ENCODE results near the gene CDK5R2.

DNA sequence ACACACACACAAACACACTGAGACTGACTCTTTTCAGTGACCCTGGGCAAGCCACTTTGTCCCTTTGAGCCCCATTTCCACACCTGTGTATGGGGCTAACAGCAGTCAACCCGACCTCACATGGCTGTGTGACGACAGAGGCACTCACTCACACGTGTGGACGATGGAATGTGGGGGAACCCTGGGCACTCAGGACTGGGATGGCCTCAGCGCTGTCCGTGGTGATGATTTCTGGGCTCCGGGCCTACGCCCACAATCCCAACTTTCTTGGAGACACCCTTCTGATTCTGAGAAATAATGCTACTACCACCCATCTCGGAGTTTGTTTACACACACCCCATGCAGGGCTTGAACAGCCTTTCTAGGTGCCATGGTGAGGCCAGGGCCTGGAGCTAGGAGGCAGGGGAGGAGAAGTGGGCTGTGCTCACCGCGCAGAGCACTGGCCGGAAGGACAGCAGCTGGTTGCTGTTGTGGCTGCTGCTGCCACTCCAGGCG, 32.3 kb downstream of the CDK5R2 start:
- TF ChIP-seq, protein P1, sequence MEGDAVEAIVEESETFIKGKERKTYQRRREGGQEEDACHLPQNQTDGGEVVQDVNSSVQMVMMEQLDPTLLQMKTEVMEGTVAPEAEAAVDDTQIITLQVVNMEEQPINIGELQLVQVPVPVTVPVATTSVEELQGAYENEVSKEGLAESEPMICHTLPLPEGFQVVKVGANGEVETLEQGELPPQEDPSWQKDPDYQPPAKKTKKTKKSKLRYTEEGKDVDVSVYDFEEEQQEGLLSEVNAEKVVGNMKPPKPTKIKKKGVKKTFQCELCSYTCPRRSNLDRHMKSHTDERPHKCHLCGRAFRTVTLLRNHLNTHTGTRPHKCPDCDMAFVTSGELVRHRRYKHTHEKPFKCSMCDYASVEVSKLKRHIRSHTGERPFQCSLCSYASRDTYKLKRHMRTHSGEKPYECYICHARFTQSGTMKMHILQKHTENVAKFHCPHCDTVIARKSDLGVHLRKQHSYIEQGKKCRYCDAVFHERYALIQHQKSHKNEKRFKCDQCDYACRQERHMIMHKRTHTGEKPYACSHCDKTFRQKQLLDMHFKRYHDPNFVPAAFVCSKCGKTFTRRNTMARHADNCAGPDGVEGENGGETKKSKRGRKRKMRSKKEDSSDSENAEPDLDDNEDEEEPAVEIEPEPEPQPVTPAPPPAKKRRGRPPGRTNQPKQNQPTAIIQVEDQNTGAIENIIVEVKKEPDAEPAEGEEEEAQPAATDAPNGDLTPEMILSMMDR (IDR thresholded peaks at IDR 0.05; ENCODE audit: low read depth, low read length, poor library complexity, severe bottlenecking): no peak
- 0 out of 2 replicates have a peak, but pooled peaks have one; percentile 46 for TF ChIP-seq EZH2phosphoT487 (IDR thresholded peaks at IDR 0.05; ENCODE audit: borderline replicate concordance, low read length)

Measured in DOHH2 (cell line).